GM19351 (cell line): Measurements from ENCODE around the gene GNG5.
"Not testable (repeated sequence)": the region's sequence is repeated elsewhere in the genome, so short reads cannot be mapped to it uniquely, and the experiment has no call there.

Experiments used
- ATAC-seq: cut with Tn5 transposase; IDR thresholded peaks from one replicate; pipeline ENCODE4 v1.9.1; 2021; ENCODE audit warnings: mild to moderate bottlenecking, moderate library complexity; ENCODE audit not compliant: unreplicated experiment

Gene GNG5

DNA sequence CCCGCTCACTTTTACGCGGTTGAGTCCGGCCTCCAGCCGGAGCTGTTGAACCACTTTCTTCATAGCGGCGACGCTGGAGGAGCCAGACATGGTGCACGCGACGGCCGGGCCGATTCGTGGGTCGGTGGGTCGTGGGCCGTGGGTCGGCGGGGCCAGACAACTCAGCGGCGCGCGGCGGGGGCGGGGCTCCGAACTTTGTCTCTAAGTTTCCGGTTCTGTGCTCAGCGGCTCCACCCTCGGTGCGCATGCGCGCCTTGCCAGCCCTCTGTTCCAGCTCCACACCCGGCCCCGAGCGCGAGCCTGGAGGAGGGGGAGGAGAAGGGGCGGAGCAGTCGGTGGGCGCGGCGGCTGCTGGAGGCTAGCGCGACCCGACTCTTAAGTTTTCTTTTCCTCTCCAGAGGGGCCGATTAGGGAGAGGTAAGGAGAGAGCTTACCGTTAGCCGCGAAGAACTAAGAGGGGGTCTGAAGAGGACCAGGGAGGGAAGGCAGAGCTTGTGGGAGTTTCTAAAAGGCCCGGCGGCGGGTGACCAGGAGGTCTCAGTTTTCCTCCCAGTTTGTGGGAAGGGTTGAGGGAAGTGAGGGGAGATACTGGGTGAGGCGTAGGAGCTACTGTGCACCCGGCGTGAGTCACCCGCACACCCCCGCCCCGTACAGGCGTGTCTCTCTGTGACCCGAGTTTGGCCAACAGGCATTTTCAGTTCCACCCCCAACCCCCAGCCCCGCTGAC, at the start of gene GNG5, which contains the start of gene SPATA1:
Gene GNG5 (minus strand): TSS at position 580 of the 727 bp plus-strand sequence. CDS start 490 bp downstream, at position 90.
Gene SPATA1 (plus strand): TSS at position 385 of the 727 bp plus-strand sequence. CDS start 9,974 bp downstream, outside the sequence.
- peak; percentile 76 for ATAC-seq

DNA sequence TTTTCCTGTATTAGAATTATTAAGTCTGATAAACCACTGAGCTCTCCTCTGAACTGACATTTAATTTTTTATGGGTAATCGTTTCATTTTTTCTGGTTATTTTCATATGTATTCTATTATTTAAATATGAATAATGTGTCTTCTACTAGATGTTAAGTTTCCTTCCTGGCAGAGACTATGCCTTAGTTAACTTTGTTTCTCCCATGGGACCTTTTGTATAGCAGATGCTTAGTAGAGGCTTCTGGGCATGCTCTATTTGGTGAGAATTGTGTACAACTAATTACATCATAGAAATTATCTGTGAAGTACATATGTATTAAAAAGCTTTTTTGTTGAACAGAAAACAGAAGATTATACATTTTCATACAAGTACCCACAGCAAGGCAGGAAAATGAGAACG, 44.4 kb upstream of the GNG5 start:
- no peak for ATAC-seq

GRCh38 chr1:84541679-84542078, 35.3 kb upstream of the GNG5 start:
- ATAC-seq, result no peak

GRCh38 chr1:84540759-84541158, 34.4 kb upstream of the GNG5 start:
- no peak for ATAC-seq

GRCh38 chr1:84539972-84540371, 33.6 kb upstream of the GNG5 start:
- ATAC-seq, result no peak

DNA sequence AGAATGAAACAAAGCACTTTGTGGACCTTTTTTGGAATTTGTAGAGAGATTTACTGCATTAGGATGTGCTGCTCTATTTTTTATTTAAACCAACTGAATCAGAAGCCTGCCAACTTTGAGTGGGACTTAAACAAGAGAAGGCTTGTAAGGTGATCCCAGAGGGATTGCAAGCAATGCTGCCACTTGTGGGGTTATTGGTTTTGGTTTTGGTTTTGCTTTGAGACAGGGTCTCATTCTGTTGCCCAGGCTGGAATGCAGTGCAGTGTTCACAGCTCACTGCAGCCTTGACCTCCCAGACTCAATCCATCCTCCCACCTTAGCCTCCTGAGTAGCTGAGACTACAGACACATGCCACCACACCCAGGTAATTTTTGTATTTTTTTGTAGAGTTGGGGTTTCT, 32.2 kb upstream of the GNG5 start:
- ATAC-seq, result no peak

DNA sequence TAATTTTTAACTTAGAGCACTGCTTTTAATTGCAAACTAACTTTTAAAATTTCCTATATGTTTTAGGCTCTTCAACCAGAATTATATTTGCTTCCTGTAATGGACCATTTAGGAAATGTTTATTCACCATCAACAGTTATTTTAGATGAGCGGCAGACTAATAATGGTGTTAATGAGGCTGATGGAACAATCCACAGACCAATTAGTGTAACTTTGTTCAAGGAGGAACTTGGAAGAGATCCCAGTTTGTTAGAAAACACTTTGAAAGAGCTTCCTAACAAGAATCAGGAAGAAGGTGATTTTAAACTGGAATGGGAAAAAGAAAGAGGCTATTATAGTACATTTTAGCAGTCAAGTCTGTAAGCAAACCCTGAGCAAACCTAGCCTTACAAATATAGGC, 19.4 kb upstream of the GNG5 start:
- no peak for ATAC-seq

DNA sequence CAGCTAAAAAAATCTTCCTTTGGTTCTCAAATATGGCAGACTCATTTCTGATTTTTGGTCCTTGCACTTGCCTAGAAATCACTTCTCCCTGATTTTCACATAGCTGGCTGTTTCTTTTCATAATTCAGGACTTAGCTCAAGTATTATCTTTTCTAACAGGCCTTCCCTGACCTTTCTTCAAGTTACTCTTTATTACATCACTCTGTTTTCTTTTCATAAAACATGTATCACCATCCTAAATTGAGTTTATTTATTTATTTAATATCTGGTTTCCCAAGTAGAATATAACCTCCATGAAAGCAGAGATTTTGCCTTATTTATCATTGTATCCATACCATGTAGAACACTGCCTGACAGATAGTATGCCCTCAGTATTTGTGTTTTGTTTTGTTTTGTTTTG, 18.2 kb upstream of the GNG5 start:
- ATAC-seq, result no peak

DNA sequence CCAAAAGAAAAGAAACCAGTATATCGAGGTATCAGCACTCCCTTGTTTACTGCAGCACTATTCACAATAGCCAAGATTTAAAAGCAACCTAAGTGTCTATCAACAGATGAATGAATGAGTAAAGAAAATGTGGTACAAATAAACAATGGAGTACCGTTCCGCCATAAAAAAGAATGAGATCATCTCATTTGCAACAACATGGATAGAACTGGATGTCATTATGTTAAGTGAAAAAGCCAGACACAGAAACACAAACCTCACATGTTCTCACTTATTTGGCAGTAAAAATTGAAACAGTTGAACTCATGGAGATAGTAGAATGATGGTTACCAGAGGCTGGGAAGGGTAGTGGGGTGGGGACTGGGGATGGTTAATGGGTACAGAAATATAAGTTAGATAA, 4.3 kb upstream of the GNG5 start:
- no peak for ATAC-seq

GRCh38 chr1:84510165-84510564, 3.8 kb upstream of the GNG5 start:
- no peak for ATAC-seq

- ATAC-seq, result no peak
Observed at GRCh38 chr1:84509029-84509428, 2.6 kb upstream of the GNG5 start.

DNA sequence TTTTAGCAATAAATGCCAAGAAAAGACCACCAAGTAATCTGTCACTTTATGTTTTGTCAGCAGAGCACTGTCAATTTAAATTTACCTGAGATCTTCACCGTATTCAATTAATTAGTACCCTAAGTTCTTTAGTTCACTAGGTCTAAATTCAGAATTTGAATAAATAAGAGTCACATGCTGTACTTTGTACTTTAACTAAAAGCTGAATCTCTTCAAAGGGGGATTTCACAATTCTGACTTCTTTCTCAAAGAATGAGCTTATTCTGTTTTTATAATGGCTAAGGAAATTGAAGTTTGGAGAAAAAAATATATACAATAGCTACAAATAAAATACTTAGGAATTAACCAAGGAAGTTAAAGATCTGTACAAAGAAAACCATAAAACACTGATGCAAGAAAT, 2.1 kb upstream of the GNG5 start:
- no peak for ATAC-seq

DNA sequence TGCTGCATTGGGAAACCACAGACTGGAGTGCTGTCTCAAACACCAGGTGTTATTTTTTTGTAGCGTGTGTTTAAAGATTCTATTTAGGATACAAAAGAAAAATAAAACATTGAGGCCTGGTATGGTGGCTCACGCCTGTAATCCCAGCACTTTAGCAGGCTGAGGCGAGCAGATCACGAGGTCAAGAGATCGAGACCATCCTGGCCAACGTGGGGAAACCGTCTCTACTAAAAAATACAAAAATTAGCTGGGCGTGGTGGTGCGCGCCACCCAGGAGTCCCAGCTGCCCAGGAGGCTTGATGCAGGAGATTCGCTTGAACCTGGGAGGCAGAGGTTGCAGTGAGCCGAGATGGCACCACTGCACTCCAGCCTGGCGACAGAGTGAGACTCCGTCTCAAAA, 1.5 kb upstream of the GNG5 start:
- not testable (repeated sequence) for ATAC-seq

DNA sequence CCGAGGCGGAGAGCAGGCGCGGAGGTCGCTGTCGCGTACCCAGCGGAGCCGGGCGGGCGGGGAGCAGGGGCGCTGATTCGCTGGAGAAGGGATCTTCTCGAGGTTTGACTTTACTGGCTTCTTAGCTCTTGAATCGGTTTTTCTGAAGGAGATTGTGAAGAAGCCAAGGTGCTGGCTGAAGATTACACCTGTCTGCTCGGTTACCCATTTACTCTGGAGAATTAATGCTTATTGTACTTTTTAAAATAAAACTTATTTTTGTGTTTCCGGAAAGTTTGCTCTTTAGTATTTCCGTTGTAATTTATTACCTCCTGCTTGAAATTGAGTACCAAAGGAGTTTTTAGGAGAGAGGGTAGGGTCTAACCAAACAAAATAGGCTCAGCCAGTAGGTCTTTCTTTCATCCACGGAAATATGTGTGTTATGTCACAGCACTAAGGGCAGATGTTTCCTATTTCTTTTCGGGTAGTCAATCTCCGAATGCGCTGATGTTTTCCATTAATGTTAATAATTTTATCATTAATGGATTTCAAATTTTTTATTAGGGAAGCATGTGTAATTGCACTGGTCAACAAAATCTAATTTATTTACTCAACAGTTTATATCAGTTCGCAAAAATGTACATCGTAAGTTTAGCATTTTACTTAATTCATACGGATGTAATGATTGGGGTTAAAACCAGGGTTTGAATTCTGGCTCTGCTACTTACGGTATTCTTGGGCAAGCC, 510 bp upstream of the GNG5 start:
- no peak for ATAC-seq

GRCh38 chr1:84505493-84506001, 834 bp downstream of the GNG5 start:
- peak; percentile 31 for ATAC-seq

GRCh38 chr1:84504580-84505492, 1.5 kb downstream of the GNG5 start:
- no peak for ATAC-seq

DNA sequence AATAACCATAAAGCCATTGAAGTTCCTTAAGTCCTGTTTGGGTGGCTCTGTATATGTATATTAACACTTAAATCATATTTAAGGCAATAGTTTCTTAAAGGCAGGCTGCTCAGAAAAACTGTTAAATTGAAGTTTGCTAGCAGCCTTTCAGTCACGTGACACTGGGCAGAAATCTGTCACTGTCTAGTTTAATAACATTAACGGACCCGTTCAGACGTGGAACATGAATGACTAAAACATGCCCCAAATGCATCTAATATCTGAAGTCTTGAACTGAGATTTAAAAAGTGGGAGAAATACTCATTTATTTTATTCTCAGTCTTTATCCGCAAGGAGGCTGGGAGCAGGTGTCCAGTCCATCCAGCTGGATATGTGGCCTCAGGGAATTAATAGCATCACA, 3.5 kb downstream of the GNG5 start:
- ATAC-seq, result no peak

- no peak for ATAC-seq
Observed at GRCh38 chr1:84497631-84498275, 8.6 kb downstream of the GNG5 start.

GRCh38 chr1:84496498-84496897, 9.9 kb downstream of the GNG5 start:
- no peak for ATAC-seq

GRCh38 chr1:84493747-84494146, 12.6 kb downstream of the GNG5 start:
- ATAC-seq, result no peak

GRCh38 chr1:84492726-84493125, 13.7 kb downstream of the GNG5 start:
- no peak for ATAC-seq
